HG03060 (cell line): ENCODE measurements around the gene PLEKHS1.
"Not testable (repeated sequence)": the region's sequence is repeated elsewhere in the genome, so short reads cannot be mapped to it uniquely, and the experiment has no call there.

Source experiments
- ATAC-seq: cut with Tn5 transposase; IDR thresholded peaks from one replicate; pipeline ENCODE4 v1.9.1; 2021; ENCODE audit warnings: low read depth, moderate number of reproducible peaks; ENCODE audit not compliant: unreplicated experiment

PLEKHS1 gene

DNA sequence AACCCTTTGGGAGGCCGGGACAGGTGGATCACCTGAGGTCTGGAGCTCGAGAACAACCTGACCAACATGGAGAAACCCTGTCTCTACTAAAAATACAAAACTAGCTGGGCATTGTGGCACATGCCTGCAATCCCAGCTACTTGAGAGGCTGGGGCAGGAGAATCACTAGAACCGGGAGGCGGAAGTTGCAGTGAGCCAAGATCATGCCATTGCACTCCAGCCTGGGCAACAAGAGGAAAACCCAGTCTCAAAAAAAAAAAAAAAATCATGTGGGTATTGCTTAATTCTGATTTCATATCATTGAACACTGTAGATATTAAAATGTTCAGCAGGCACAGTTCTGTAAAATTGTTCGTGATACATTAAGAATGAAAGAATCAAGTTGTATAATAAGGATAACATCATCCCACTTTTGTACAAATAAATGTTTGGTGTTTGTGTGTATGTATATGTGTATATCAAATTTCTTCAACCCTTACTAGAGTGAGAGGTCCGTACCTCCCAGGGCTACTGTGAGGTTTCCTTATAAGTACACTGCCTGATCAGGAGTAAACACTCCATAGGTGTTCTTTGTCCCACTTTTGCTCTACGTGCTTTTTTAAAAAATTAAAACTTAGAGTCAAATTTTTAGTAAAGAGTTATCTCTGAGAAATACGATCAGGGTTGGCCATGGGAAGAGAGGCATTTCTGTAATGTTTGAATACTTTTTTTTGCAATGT is 31.7 kb downstream of the PLEKHS1 start:
- no peak for ATAC-seq

- ATAC-seq: peak; percentile 59
These were observed 37.2 kb downstream of the PLEKHS1 start for GRCh38 chr10:113788604-113789083.

DNA sequence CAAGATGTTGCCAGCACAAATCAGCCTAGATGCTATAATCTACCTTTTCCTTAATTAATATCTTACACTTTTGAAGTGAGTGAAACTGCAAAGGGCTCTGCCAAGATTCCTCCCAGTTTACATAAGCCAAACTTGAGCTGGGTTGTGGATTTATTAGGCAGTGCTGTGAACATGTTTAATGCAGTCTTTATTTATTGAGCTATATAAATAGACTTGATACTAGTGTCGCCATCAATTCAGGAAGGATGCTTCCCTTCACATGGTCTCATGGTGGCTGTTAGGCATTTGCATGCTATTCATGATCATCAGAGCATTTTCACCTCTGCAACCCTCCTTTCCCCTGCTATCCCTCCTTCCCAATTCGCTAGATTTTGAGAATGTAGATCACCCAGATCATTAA is 40.2 kb downstream of the PLEKHS1 start:
- no peak for ATAC-seq

- ATAC-seq: no peak
These were observed 50.1 kb downstream of the PLEKHS1 start for GRCh38 chr10:113801569-113801968.

DNA sequence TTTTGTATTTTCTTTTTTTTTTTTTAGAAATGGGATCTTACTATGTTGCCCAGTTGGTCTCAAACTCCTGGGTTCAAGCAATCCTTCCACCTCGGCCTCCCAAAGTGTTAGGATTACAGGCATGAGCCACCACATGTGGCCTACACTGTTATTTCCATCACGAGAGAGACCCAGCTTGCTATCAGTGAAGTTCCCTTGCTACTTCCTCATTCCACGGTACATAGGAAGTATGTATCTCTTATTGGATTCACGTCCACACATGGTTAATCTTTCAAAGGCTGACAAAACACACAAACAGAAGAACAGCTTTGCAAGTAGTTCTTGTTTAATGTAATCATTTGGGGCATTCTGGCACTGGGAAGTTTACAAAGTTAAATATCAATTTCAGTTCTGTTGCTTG is 51.5 kb downstream of the PLEKHS1 start:
- no peak for ATAC-seq

DNA sequence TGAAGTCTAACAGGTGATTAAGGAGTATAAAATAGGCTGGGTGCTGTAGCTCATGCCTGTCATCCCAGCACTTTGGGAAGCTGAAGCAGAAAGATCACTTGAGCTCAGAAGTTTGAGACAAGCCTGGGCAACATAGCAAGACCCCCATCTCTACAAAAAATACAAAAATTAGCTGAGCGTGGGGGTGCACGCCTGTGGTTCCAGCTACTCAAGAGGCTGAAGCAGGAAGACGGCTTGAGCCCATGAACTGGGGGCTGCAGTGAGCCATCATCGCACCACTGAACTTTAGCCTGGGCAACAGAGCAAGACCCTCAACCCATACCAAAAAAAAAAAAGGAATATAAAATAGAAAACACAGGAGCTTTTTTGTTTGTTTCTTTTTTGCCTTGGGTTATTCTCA is 55.0 kb downstream of the PLEKHS1 start:
- ATAC-seq: no peak

GRCh38 chr10:113808168-113808567 is 56.7 kb downstream of the PLEKHS1 start:
- no peak for ATAC-seq

GRCh38 chr10:113814700-113815099 is 63.2 kb downstream of the PLEKHS1 start:
- not testable (repeated sequence) for ATAC-seq

DNA sequence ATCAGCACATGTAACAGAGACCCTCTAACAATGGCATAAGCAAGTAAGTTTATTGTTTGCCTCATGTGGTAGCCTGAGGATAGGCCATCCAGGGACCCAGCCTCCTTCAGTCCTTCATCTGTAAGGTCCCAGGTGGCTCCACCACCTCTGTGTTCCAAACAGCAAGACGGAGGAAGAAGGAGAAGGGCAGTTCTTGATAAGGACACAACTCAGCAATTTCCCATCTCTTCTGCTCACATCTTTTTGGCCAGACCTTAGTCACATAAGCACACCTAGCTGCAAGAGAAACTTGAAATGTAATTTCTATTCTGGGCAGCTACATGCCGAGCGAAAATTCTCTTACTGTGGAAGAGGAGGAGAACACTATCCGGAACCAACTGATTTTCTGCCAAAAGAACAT is 68.5 kb downstream of the PLEKHS1 start:
- no peak for ATAC-seq

DNA sequence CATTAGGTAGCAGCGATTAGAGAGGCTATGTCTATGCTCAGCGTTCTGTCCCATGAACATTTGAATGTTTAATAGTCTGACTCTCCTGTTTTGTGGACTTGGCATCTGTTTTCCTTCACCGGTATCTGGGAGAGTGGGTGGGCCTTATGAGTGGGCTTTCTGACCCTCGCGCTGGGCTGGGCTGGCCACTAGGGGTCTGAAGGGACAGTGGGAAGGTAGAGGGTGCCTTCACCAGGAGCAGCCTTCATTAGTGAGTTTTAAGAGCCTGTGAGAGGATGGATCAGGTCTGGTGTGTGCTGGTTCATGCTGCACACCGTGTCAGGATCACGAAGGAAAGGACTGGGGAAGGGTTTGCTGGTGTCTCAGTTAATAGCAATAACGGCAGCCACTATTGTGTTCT is 69.0 kb downstream of the PLEKHS1 start:
- no peak for ATAC-seq

- not testable (repeated sequence) for ATAC-seq
These were observed 69.8 kb downstream of the PLEKHS1 start for GRCh38 chr10:113821306-113821705.

DNA sequence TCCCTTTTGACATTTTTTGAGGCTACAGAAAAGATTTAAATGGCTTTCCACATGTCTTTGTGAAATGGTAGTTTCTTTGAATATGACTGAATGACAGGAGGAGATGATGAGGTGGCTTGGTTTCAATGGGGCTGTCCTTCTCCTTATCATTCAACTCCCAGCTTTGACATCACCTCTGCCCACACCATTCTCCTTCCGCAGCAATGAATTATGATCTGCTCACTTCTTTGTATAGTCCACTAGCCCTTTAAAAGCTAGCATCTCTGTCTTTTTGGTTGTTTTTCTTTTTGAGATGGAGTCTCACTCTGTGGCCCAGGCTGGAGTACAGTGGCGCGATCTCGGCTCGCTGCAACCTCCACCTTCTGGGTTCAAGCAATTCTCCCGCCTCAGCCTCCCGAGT is 70.7 kb downstream of the PLEKHS1 start:
- no peak for ATAC-seq

DNA sequence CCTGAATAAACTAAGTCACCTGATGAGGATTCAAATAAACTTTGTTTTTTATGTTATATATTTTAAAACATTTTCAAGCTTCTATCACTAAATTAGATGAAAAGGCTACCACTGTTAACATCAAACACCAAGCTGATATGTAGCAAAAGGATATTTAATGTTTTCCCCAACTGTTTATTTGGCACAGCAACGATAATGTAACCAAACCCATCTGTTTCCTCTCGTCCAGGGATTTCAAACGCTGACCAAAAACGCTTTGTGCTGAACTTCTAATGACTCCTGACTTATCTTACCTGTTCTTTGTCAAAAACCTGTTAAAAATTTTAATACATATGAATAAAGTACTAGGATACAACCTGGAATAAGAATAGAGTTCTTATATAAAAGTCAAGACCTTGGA is 71.9 kb downstream of the PLEKHS1 start:
- no peak for ATAC-seq

DNA sequence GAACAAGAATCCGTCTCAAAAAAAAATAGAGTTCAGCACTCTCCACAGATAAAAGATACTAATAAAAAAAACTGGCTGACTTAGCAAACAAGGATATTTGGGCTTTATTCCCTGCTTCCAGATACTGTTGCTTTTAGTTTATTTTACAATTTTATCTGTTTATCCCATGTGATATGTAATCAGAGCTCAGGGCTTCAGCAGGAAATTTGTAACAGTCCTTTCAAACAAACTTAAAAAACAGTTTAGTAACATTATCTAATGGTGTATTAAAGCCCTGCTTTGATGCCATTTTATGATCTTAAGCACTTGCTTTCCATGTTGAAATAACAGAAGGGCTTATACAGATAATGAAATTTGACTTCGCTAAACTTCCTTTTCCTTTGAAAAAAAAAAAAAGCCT is 74.3 kb downstream of the PLEKHS1 start:
- ATAC-seq: no peak

DNA sequence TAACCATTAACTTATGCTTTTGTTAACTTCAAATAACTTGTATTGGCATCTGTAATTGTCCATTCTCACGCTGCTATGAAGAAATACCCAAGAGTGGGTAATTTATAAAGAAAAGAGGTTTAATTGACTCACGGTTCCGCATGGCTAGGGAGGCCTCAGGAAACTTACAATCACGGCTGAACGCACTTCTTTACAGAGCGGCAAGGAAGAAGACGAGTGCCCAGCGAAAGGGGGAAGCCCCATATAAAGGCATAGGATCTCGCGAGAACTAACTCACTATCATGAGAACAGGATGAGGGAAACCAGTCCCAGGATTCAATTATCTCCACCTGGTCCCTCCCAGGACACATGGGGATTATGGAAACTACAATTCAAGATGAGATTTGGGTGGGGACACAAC is 77.1 kb downstream of the PLEKHS1 start:
- not testable (repeated sequence) for ATAC-seq
